ENCODE results near the gene LMF2.

LMF2 gene

DNA sequence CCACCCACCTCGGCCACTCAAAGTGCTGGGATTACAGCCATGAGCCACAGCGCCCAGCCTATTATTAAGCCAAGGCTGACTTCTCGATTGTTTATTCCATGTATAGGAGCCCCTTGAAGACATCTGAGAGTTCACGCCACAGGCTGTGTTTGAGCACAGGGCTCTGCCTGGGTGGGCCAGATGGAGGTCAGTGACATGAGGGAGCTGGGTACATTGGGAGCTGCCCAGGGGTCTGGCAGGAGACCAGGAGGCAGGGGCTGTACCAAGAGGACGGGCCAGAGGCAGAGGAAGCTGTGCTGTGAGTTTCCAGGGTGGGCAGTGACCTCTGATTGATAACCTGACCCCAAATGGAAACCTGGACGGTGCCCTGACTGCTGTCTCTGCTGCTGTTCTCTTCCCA is 5.4 kb downstream of the LMF2 start (continued):
- no peak for TF ChIP-seq ZNF169 (tag by site-specific recombination; IDR thresholded peaks at IDR 0.05)
- TF ChIP-seq, protein P1, sequence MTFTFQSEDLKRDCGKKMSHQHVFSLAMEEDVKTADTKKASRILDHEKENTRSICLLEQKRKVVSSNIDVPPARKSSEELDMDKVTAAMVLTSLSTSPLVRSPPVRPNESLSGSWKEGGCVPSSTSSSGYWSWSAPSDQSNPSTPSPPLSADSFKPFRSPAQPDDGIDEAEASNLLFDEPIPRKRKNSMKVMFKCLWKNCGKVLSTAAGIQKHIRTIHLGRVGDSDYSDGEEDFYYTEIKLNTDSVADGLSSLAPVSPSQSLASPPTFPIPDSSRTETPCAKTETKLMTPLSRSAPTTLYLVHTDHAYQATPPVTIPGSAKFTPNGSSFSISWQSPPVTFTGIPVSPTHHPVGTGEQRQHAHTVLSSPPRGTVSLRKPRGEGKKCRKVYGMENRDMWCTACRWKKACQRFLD (tag by site-specific recombination; IDR thresholded peaks at IDR 0.05), result no peak
- TF ChIP-seq, protein P2, sequence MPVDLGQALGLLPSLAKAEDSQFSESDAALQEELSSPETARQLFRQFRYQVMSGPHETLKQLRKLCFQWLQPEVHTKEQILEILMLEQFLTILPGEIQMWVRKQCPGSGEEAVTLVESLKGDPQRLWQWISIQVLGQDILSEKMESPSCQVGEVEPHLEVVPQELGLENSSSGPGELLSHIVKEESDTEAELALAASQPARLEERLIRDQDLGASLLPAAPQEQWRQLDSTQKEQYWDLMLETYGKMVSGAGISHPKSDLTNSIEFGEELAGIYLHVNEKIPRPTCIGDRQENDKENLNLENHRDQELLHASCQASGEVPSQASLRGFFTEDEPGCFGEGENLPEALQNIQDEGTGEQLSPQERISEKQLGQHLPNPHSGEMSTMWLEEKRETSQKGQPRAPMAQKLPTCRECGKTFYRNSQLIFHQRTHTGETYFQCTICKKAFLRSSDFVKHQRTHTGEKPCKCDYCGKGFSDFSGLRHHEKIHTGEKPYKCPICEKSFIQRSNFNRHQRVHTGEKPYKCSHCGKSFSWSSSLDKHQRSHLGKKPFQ (tag by site-specific recombination; IDR thresholded peaks at IDR 0.05), result no peak
- no peak for TF ChIP-seq ZBTB1 (tag by site-specific recombination; IDR thresholded peaks at IDR 0.05)
- no peak for TF ChIP-seq KLF1 (tag by site-specific recombination; IDR thresholded peaks at IDR 0.05)
- TF ChIP-seq ZNF664 (tag by site-specific recombination; IDR thresholded peaks at IDR 0.05), result no peak
- TF ChIP-seq ZNF302 (tag by site-specific recombination; IDR thresholded peaks at IDR 0.05; ENCODE audit: low read depth), result no peak
- TF ChIP-seq, protein P3, sequence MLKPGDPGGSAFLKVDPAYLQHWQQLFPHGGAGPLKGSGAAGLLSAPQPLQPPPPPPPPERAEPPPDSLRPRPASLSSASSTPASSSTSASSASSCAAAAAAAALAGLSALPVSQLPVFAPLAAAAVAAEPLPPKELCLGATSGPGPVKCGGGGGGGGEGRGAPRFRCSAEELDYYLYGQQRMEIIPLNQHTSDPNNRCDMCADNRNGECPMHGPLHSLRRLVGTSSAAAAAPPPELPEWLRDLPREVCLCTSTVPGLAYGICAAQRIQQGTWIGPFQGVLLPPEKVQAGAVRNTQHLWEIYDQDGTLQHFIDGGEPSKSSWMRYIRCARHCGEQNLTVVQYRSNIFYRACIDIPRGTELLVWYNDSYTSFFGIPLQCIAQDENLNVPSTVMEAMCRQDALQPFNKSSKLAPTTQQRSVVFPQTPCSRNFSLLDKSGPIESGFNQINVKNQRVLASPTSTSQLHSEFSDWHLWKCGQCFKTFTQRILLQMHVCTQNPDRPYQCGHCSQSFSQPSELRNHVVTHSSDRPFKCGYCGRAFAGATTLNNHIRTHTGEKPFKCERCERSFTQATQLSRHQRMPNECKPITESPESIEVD (tag by site-specific recombination; IDR thresholded peaks at IDR 0.05), result no peak

DNA sequence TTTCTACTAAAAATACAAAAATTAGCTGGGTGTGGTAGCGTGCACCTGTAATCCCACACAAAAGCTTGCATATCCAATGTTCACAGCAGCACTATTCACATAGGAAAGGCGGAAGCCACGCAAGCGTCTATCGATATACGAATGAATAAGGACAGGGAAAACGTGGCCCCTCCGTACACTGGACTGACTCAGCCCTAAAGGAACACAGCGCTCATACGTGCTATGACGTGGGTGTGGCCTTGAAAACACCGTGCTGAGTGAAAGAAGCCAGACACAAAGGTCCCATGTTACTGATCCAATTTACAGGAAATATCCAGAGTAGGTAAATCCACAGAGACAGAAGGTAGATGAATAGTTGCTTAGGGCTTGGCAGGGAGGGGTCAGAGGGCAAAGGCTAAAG is 7.0 kb downstream of the LMF2 start:
- Histone ChIP-seq H3K4me3 (ENCODE audit: low read depth, low read length) (no peak overlapping the region), H3K36me3 (ENCODE audit: control insufficient read depth in 2 of 2, insufficient read depth in 1 of 2, low read length in 2 of 2) (peaks cover 0 to 29% of the 10 kb centered on the region in 2 experiments; a peak in 1 of 3 replicates), H3K27ac (ENCODE audit: extremely low read depth, low read depth, low read length) (no peak overlapping the region), H3K4me1 (ENCODE audit: control insufficient read depth, insufficient read depth, low read length) (no peaks in the 10 kb centered on the region), H3K9me3 (ENCODE audit: control insufficient read depth, insufficient read depth, low read depth, low read length) (no peaks in the 10 kb centered on the region)
- CTCF ChIA-PET, result interaction anchor here (0.5 to 1.3 kb wide), 3 partner anchors 25 to 191 kb away, joined by 3 to 6 read pairs (median 3); partner anchors contain the start of gene SCO2
- TF ChIP-seq, protein P4, sequence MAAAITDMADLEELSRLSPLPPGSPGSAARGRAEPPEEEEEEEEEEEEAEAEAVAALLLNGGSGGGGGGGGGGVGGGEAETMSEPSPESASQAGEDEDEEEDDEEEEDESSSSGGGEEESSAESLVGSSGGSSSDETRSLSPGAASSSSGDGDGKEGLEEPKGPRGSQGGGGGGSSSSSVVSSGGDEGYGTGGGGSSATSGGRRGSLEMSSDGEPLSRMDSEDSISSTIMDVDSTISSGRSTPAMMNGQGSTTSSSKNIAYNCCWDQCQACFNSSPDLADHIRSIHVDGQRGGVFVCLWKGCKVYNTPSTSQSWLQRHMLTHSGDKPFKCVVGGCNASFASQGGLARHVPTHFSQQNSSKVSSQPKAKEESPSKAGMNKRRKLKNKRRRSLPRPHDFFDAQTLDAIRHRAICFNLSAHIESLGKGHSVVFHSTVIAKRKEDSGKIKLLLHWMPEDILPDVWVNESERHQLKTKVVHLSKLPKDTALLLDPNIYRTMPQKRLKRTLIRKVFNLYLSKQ (tag by site-specific recombination; IDR thresholded peaks at IDR 0.05; ENCODE audit: borderline replicate concordance), result no peak
- POLR2A ChIA-PET, result interaction anchor here (0.5 to 3.8 kb wide), 7 partner anchors 7 to 193 kb away, joined by 3 to 33 read pairs (median 5); partner anchors contain the start of genes LMF2, NCAPH2 and SCO2

DNA sequence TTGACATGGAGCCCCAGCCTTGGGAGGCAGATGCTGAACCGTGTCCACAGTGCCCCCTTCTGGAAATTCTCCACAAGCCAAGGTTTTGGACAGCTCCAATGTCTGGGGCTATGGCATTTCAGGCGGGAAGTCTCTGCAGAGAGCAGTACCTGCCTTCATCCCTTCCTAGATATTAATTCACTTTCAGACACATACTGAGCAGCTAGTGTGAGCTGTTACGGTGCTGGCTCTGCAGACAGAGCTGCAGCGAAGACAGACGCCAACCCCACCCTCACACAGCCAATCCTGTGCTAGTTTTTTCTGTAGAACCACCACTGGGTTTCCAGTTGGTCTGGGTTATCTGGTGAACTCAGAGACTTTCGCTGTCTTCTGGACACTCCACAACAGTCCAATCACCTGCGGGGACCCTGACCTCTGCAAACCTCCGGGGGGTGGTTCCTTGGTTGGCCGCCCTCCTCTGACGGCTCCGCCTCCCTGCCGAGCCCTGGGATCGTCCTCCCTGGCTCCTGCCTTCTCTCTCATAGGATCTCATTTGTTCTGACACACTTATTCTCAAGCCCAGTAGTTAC is 9.1 kb downstream of the LMF2 start:
- Histone ChIP-seq H3K4me1 (ENCODE audit: control insufficient read depth, insufficient read depth, low read length) (no peaks in the 10 kb centered on the region), H3K27ac (ENCODE audit: extremely low read depth, low read depth, low read length) (no peak overlapping the region; the same call in 1 of the 2 replicates), H3K36me3 (ENCODE audit: control insufficient read depth in 2 of 2, insufficient read depth in 1 of 2, low read length in 2 of 2) (peaks cover 0 to 14% of the 10 kb centered on the region in 2 experiments; a peak in 1 of 3 replicates), H3K4me3 (ENCODE audit: low read depth, low read length) (no peak overlapping the region), H3K9me3 (ENCODE audit: control insufficient read depth, insufficient read depth, low read depth, low read length) (no peaks in the 10 kb centered on the region)
- CTCF ChIA-PET, result interaction anchor here (0.6 to 3.7 kb wide), 32 partner anchors 8 to 410 kb away, joined by 3 to 24 read pairs (median 4); partner anchors contain the start of genes ADM2, HDAC10, LMF2 and MIOX
- POLR2A ChIA-PET, result interaction anchor here (0.6 to 3.8 kb wide), 10 partner anchors 9 to 256 kb away, joined by 3 to 33 read pairs (median 4); partner anchors contain the start of genes CHKB, HDAC10, LMF2 and MIOX
- peak; percentile 75 for TF ChIP-seq GLIS2 (tag by site-specific recombination; IDR thresholded peaks at IDR 0.05)
- no peak for TF ChIP-seq ZNF621 (tag by site-specific recombination; IDR thresholded peaks at IDR 0.05)
- peak; percentile 56 for TF ChIP-seq KLF8 (tag by site-specific recombination; IDR thresholded peaks at IDR 0.05)
- TF ChIP-seq, protein P5, sequence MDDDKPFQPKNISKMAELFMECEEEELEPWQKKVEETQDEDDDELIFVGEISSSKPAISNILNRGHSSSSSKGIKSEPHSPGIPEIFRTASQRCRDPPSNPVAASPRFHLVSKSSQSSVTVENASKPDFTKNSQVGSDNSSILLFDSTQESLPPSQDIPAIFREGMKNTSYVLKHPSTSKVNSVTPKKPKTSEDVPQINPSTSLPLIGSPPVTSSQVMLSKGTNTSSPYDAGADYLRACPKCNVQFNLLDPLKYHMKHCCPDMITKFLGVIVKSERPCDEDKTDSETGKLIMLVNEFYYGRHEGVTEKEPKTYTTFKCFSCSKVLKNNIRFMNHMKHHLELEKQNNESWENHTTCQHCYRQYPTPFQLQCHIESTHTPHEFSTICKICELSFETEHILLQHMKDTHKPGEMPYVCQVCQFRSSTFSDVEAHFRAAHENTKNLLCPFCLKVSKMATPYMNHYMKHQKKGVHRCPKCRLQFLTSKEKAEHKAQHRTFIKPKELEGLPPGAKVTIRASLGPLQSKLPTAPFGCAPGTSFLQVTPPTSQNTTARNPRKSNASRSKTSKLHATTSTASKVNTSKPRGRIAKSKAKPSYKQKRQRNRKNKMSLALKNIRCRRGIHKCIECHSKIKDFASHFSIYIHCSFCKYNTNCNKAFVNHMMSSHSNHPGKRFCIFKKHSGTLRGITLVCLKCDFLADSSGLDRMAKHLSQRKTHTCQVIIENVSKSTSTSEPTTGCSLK (tag by site-specific recombination; IDR thresholded peaks at IDR 0.05), result no peak
- 0 out of 2 replicates have a peak, but pooled peaks have one; percentile 33 for TF ChIP-seq ZBTB48 (tag by site-specific recombination; IDR thresholded peaks at IDR 0.05)
- TF ChIP-seq, protein P6, sequence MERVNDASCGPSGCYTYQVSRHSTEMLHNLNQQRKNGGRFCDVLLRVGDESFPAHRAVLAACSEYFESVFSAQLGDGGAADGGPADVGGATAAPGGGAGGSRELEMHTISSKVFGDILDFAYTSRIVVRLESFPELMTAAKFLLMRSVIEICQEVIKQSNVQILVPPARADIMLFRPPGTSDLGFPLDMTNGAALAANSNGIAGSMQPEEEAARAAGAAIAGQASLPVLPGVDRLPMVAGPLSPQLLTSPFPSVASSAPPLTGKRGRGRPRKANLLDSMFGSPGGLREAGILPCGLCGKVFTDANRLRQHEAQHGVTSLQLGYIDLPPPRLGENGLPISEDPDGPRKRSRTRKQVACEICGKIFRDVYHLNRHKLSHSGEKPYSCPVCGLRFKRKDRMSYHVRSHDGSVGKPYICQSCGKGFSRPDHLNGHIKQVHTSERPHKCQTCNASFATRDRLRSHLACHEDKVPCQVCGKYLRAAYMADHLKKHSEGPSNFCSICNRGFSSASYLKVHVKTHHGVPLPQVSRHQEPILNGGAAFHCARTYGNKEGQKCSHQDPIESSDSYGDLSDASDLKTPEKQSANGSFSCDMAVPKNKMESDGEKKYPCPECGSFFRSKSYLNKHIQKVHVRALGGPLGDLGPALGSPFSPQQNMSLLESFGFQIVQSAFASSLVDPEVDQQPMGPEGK (tag by site-specific recombination; IDR thresholded peaks at IDR 0.05), result peak; percentile 46; the same call in 1 of the 2 replicates
- TF ChIP-seq ZNF514 (tag by site-specific recombination; IDR thresholded peaks at IDR 0.05), result no peak
- no peak for TF ChIP-seq HOXA7 (CRISPR knock-in tag; IDR thresholded peaks at IDR 0.05; ENCODE audit: borderline replicate concordance)
- TF ChIP-seq, protein P2 (tag by site-specific recombination; IDR thresholded peaks at IDR 0.05), result peak; percentile 44; the same call in 1 of the 2 replicates
- no peak for TF ChIP-seq ZBTB8A (tag by site-specific recombination; IDR thresholded peaks at IDR 0.05)
- no peak for TF ChIP-seq ZNF10 (tag by site-specific recombination; IDR thresholded peaks at IDR 0.05)
